PC-3 (cell line): ENCODE measurements around the gene SCN9A. TPM values are rescaled to one million over a fixed set of nuclear protein-coding genes. Genes with fewer than 3 reads are reported as not detected.

Experiments
- ATAC-seq: fragments of 200-7000 bp; cut with Tn5 transposase; 2 replicates; pipeline ENCODE4 v1.9.1; 2020; ENCODE audit warnings: mild to moderate bottlenecking, moderate library complexity
- BruUV-seq: library from RNA; stranded (reverse); fragments of 400-500 nt; replicated peaks from 2 replicates; lab custom pipeline; 2021; lab: Mats Ljungman, UMichigan
- CTCF ChIA-PET: fragments of 300-600 bp; sonication (Branson Sonifier 250); formaldehyde crosslinking; loops from one replicate; lab custom pipeline; 2022; ENCODE audit warnings: antibody characterized with exemption; lab: Charles Lee
- POLR2A ChIA-PET: fragments of 300-600 bp; sonication (Branson Sonifier 250); formaldehyde crosslinking; loops from one replicate; lab custom pipeline; 2022; ENCODE audit warnings: antibody characterized with exemption; ENCODE audit not compliant: unreplicated experiment; lab: Charles Lee
- DNase-seq: peaks from one replicate; pipeline ENCODE4 v3.0.0-alpha.2; 2015
- H2AFZ ChIP-seq: fragments of 300-600 bp; sonication (generic); 2 replicates; pipeline ENCODE4 v1.6.0; 2016; ENCODE audit warnings: antibody characterized with exemption, low read length
- H3F3A ChIP-seq: fragments of 300-600 bp; sonication (generic); one replicate; pipeline ENCODE4 v1.6.0; 2017; ENCODE audit warnings: antibody characterized with exemption, low read length, control low read depth, mild to moderate bottlenecking; ENCODE audit not compliant: unreplicated experiment
- H3K27ac ChIP-seq: fragments of 300-600 bp; sonication (generic); 2 replicates; pipeline ENCODE4 v1.5.1; 2016; ENCODE audit warnings: mild to moderate bottlenecking, low read length
- H3K27me3 ChIP-seq: fragments of 300-600 bp; sonication (generic); 2 replicates; pipeline ENCODE4 v1.6.1; 2016; ENCODE audit warnings: low read length, mixed read lengths
- H3K36me3 ChIP-seq: fragments of 300-600 bp; sonication (generic); 2 replicates; pipeline ENCODE4 v1.6.1; 2016; ENCODE audit warnings: low read depth, mixed run types, low read length, mixed read lengths
- H3K4me1 ChIP-seq: fragments of 300-600 bp; sonication (generic); 2 replicates; pipeline ENCODE4 v1.5.1; 2016; ENCODE audit warnings: low read length; ENCODE audit not compliant: insufficient read depth
- H3K4me2 ChIP-seq: fragments of 300-600 bp; sonication (generic); 2 replicates; pipeline ENCODE4 v1.6.0; 2016; ENCODE audit warnings: low read length
- H3K4me3 ChIP-seq: fragments of 300-600 bp; sonication (generic); 2 replicates; pipeline ENCODE4 v1.5.1; 2016; ENCODE audit warnings: mild to moderate bottlenecking, low read length, mixed read lengths
- H3K79me2 ChIP-seq: fragments of 300-600 bp; sonication (generic); 2 replicates; pipeline ENCODE4 v1.6.1; 2017; ENCODE audit warnings: low read length, mixed read lengths
- H3K9ac ChIP-seq: fragments of 300-600 bp; sonication (generic); 2 replicates; pipeline ENCODE4 v1.6.0; 2016; ENCODE audit warnings: mild to moderate bottlenecking, low read length
- H3K9me2 ChIP-seq: fragments of 300-600 bp; sonication (generic); replicated peaks from 2 replicates; pipeline ENCODE4 v1.6.1; 2016; ENCODE audit warnings: mixed run types, low read length, mixed read lengths
- H3K9me3 ChIP-seq: fragments of 300-600 bp; sonication (generic); 2 replicates; pipeline ENCODE4 v1.6.1; 2016; ENCODE audit warnings: low read length, mixed read lengths
- H4K20me1 ChIP-seq: fragments of 300-600 bp; sonication (generic); 2 replicates; pipeline ENCODE4 v1.6.1; 2016; ENCODE audit warnings: low read length, mixed read lengths
- CTCF ChIP-seq: fragments of 300-600 bp; sonication (generic); conservative IDR thresholded peaks from 2 replicates; pipeline ENCODE4 v1.5.1; 2017; ENCODE audit warnings: antibody characterized with exemption, low read depth, mild to moderate bottlenecking, low read length
- EZH2 ChIP-seq: fragments of 300-600 bp; sonication (generic); IDR thresholded peaks from one replicate; pipeline ENCODE4 v1.6.1; 2017; ENCODE audit warnings: antibody characterized with exemption, mild to moderate bottlenecking, low read length; ENCODE audit not compliant: unreplicated experiment
- EZH2phosphoT487 ChIP-seq: fragments of 300-600 bp; sonication (generic); IDR thresholded peaks from 2 replicates; pipeline ENCODE4 v1.6.1; 2018; ENCODE audit warnings: mild to moderate bottlenecking, antibody characterized with exemption, low read length, borderline replicate concordance
- intact Hi-C: fragments of 100-400 bp; cut with micrococcal nuclease; formaldehyde crosslinking; loops from 2 replicates; pipeline ENCODE4 v1.9.0; 2023
- total RNA-seq: library from RNA; depleted of rRNA; stranded (reverse); fragments of >200 nt; gene quantifications from 2 replicates; pipeline ENCODE4 v1.2.3, GENCODE V29; 2014

Gene SCN9A
- total RNA-seq, 1 experiment from 2014 or later = 7.0 TPM

GRCh38 chr2:166334805-166335204 is 40.9 kb downstream of the SCN9A start:
- no peaks in the 10 kb centered on the region for H3K79me2 ChIP-seq
- no peaks in the 10 kb centered on the region for H3K9me2 ChIP-seq
- H3K4me1 ChIP-seq = peaks cover 51% of the 10 kb centered on the region
- H3K4me2 ChIP-seq = no peak overlapping the region
- TF ChIP-seq EZH2phosphoT487 (no peak), EZH2 (no peak)
- H3F3A ChIP-seq = peaks cover 7% of the 10 kb centered on the region
- H3K9ac ChIP-seq = no peak overlapping the region
- no peaks in the 10 kb centered on the region for H3K36me3 ChIP-seq
- intact Hi-C loops = loop anchor here (5.0 kb wide), 1 partner anchor 103 kb away; no protein-coding TSS in a partner anchor
- H4K20me1 ChIP-seq = no peaks in the 10 kb centered on the region
- H2AFZ ChIP-seq = no peak overlapping the region
- DNase-seq (peak; percentile 51), ATAC-seq (no peak)
- POLR2A ChIA-PET = no interaction called here
- CTCF ChIA-PET = no interaction called here
- H3K27ac ChIP-seq = no peak overlapping the region
- BruUV-seq = no TSS peak
- H3K4me3 ChIP-seq = no peak overlapping the region
- no peaks in the 10 kb centered on the region for H3K27me3 ChIP-seq
- no peaks in the 10 kb centered on the region for H3K9me3 ChIP-seq

GRCh38 chr2:166333801-166334200 is 41.9 kb downstream of the SCN9A start:
- Histone ChIP-seq H2AFZ (no peak overlapping the region), H3K36me3 (no peaks in the 10 kb centered on the region), H3K27ac (no peak overlapping the region), H3K9me3 (no peaks in the 10 kb centered on the region), H3K9ac (no peak overlapping the region), H3K27me3 (no peaks in the 10 kb centered on the region), H3K9me2 (no peaks in the 10 kb centered on the region), H3K4me2 (peak overlapping the region; percentile 51), H3K4me3 (no peak overlapping the region), H3F3A (peaks cover 7% of the 10 kb centered on the region), H4K20me1 (no peaks in the 10 kb centered on the region), H3K4me1 (peaks cover 45% of the 10 kb centered on the region), H3K79me2 (no peaks in the 10 kb centered on the region)
- no TSS peak for BruUV-seq
- no peak for ATAC-seq
- peak; percentile 72 for DNase-seq
- ChIA-PET POLR2A (no interaction called here), CTCF (no interaction called here)
- intact Hi-C loops = loop anchor here (5.0 kb wide), 1 partner anchor 102 kb away; no protein-coding TSS in a partner anchor
- no peak for TF ChIP-seq EZH2
- no peak for TF ChIP-seq EZH2phosphoT487
- no peak for TF ChIP-seq CTCF

GRCh38 chr2:166332106-166332505 is 43.6 kb downstream of the SCN9A start:
- H2AFZ ChIP-seq = no peak overlapping the region
- no peaks in the 10 kb centered on the region for H3K79me2 ChIP-seq
- H3K9me3 ChIP-seq = no peaks in the 10 kb centered on the region
- ATAC-seq (peak; percentile 47), DNase-seq (peak; percentile 37)
- H3K4me3 ChIP-seq = no peak overlapping the region
- POLR2A ChIA-PET = interaction anchor here (0.6 kb wide), 1 partner anchor 94 kb away, joined by 3 read pairs; no protein-coding TSS in a partner anchor
- H3K27me3 ChIP-seq = no peaks in the 10 kb centered on the region
- H3F3A ChIP-seq = peaks cover 7% of the 10 kb centered on the region
- no TSS peak for BruUV-seq
- CTCF ChIA-PET = no interaction called here
- no peaks in the 10 kb centered on the region for H3K36me3 ChIP-seq
- no peak overlapping the region for H3K9ac ChIP-seq
- TF ChIP-seq EZH2 (no peak), CTCF (no peak), EZH2phosphoT487 (no peak)
- no peaks in the 10 kb centered on the region for H3K9me2 ChIP-seq
- intact Hi-C loops = loop anchor here (5.0 kb wide), 1 partner anchor 100 kb away; no protein-coding TSS in a partner anchor
- H3K27ac ChIP-seq = peak overlapping the region; percentile 12
- no peaks in the 10 kb centered on the region for H4K20me1 ChIP-seq
- H3K4me2 ChIP-seq = peak overlapping the region; percentile 4
- peaks cover 42% of the 10 kb centered on the region for H3K4me1 ChIP-seq
